HG03439 (cell line): Measurements from ENCODE around the gene BCAS4.
A peak's percentile ranks its signal among the peaks of the same experiment; 100 is the strongest.

ENCODE experiments used
- ATAC-seq: cut with Tn5 transposase; IDR thresholded peaks from one replicate; pipeline ENCODE4 v1.9.1; 2021; ENCODE audit warnings: mild to moderate bottlenecking, moderate library complexity; ENCODE audit not compliant: unreplicated experiment

The BCAS4 gene

GRCh38 chr20:50820515-50821256 is 25.8 kb downstream of the BCAS4 start:
- no peak for ATAC-seq

GRCh38 chr20:50821257-50821921 is 26.5 kb downstream of the BCAS4 start:
- ATAC-seq, result no peak

- no peak for ATAC-seq
Measured at GRCh38 chr20:50821994-50822393, 27.1 kb downstream of the BCAS4 start.

- no peak for ATAC-seq
Measured at GRCh38 chr20:50823319-50823718, 28.5 kb downstream of the BCAS4 start.

GRCh38 chr20:50824137-50824536 is 29.3 kb downstream of the BCAS4 start:
- ATAC-seq, result no peak

- no peak for ATAC-seq
Measured at GRCh38 chr20:50826121-50826520, 31.3 kb downstream of the BCAS4 start.

- ATAC-seq, result no peak
Measured at GRCh38 chr20:50828363-50829136, 33.7 kb downstream of the BCAS4 start.

- ATAC-seq, result no peak
Measured at GRCh38 chr20:50831622-50832021, 36.8 kb downstream of the BCAS4 start.

GRCh38 chr20:50834599-50835005 is 39.7 kb downstream of the BCAS4 start:
- ATAC-seq, result no peak

GRCh38 chr20:50837532-50838321 is 42.9 kb downstream of the BCAS4 start:
- ATAC-seq, result no peak

GRCh38 chr20:50838322-50838625 is 43.4 kb downstream of the BCAS4 start:
- ATAC-seq, result no peak

- no peak for ATAC-seq
Measured at GRCh38 chr20:50838707-50839385, 44.0 kb downstream of the BCAS4 start.

- ATAC-seq, result no peak
Measured at GRCh38 chr20:50842821-50843220, 48.0 kb downstream of the BCAS4 start.

- ATAC-seq, result no peak
Measured at GRCh38 chr20:50843331-50844276, 48.7 kb downstream of the BCAS4 start.

- ATAC-seq, result peak; percentile 93
Measured at GRCh38 chr20:50844430-50845100, 49.7 kb downstream of the BCAS4 start.

- no peak for ATAC-seq
Measured at GRCh38 chr20:50845566-50846215, 50.8 kb downstream of the BCAS4 start.

- ATAC-seq, result no peak
Measured at GRCh38 chr20:50848341-50848808, 53.5 kb downstream of the BCAS4 start.
